Calu3 (cell line): Measurements from ENCODE around the gene AREL1. TPM values are rescaled to one million over a fixed set of nuclear protein-coding genes. Genes with fewer than 3 reads are reported as not detected.

Experiments used
- BruUV-seq: library from RNA; stranded (reverse); fragments of 400-500 nt; replicated peaks from 2 replicates; lab custom pipeline; 2021; lab: Mats Ljungman, UMichigan
- CTCF ChIA-PET: fragments of 300-600 bp; sonication (Branson Sonifier 250); formaldehyde crosslinking; loops from one replicate; lab custom pipeline; 2022; ENCODE audit warnings: antibody characterized with exemption; lab: Charles Lee
- DNase-seq: peaks from one replicate; pipeline ENCODE4 v3.0.0; 2022
- H3K27ac Mint-ChIP-seq: one replicate; pipeline ENCODE4 v1.8.0; 2022; ENCODE audit warnings: mixed read lengths; ENCODE audit not compliant: unreplicated experiment
- H3K27me3 Mint-ChIP-seq: one replicate; pipeline ENCODE4 v1.8.0; 2022; ENCODE audit warnings: mixed read lengths; ENCODE audit not compliant: unreplicated experiment
- H3K36me3 Mint-ChIP-seq: one replicate; pipeline ENCODE4 v1.8.0; 2022; ENCODE audit warnings: mild to moderate bottlenecking, moderate library complexity, mixed read lengths; ENCODE audit not compliant: insufficient read depth, unreplicated experiment
- H3K4me1 Mint-ChIP-seq: one replicate; pipeline ENCODE4 v1.8.0; 2022; ENCODE audit warnings: mild to moderate bottlenecking, low read depth, mixed read lengths; ENCODE audit not compliant: unreplicated experiment
- H3K4me3 Mint-ChIP-seq: one replicate; pipeline ENCODE4 v1.8.0; 2022; ENCODE audit warnings: mild to moderate bottlenecking, low read depth, moderate library complexity, mixed read lengths; ENCODE audit not compliant: unreplicated experiment
- H3K9me3 Mint-ChIP-seq: one replicate; pipeline ENCODE4 v1.8.0; 2022; ENCODE audit warnings: low read depth, mixed read lengths; ENCODE audit not compliant: unreplicated experiment
- CTCF ChIP-seq: fragments of 200-600 bp; IDR thresholded peaks from one replicate; pipeline ENCODE4 v1.8.0; 2022; ENCODE audit warnings: antibody characterized with exemption; ENCODE audit not compliant: unreplicated experiment
- intact Hi-C: fragments of 100-400 bp; cut with micrococcal nuclease; formaldehyde crosslinking; loops from one replicate; pipeline ENCODE4 v1.10.0; 2022; ENCODE audit not compliant: unreplicated experiment
- total RNA-seq: library from RNA; stranded (reverse); gene quantifications from 2 replicates; pipeline ENCODE4 v1.2.3, GENCODE V29; 2022

AREL1 gene
- total RNA-seq, 1 experiment from 2014 or later: 31.9 TPM

- H3K27me3 Mint-ChIP-seq: no peaks in the 10 kb centered on the region
- H3K9me3 Mint-ChIP-seq: peaks cover 13% of the 10 kb centered on the region
- H3K4me1 Mint-ChIP-seq: peaks cover 6% of the 10 kb centered on the region
- intact Hi-C loops: no loop called here
- H3K4me3 Mint-ChIP-seq: no peak overlapping the region
- CTCF ChIA-PET: interaction anchor here (0.6 kb wide), 3 partner anchors 28 to 568 kb away, joined by 3 read pairs; no protein-coding TSS in a partner anchor
- no peak for TF ChIP-seq CTCF
- no peak for DNase-seq
- H3K27ac Mint-ChIP-seq: no peak overlapping the region
- BruUV-seq: no TSS peak
- H3K36me3 Mint-ChIP-seq: peaks cover 6% of the 10 kb centered on the region
Observed at GRCh38 chr14:74698465-74698864, 14.4 kb downstream of the AREL1 start.

DNA sequence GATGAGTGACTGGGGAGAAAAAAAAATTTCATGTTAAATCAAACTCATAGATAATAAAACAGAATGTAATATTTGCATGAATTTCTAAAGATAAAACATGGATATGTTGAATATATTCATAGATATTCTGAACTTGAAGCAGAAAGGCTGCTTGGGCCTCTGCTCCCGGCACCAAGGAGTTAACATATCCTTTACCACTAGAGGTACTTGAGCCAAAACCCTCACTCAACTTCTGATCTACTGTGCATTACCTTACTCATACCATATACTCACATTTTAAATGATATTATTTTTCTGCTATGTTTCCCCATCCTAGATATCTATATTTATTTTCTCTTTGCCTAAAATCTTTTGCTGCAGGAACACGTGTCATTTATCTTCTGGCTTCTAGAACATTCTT lies 14.9 kb downstream of the AREL1 start:
- DNase-seq: no peak
- Mint-ChIP-seq H3K4me1 (peaks cover 6% of the 10 kb centered on the region), H3K27ac (no peak overlapping the region), H3K27me3 (no peaks in the 10 kb centered on the region), H3K4me3 (no peak overlapping the region), H3K9me3 (peaks cover 12% of the 10 kb centered on the region), H3K36me3 (peaks cover 6% of the 10 kb centered on the region)
- intact Hi-C loops: no loop called here
- CTCF ChIA-PET: no interaction called here
- TF ChIP-seq CTCF: no peak
- no TSS peak for BruUV-seq

DNA sequence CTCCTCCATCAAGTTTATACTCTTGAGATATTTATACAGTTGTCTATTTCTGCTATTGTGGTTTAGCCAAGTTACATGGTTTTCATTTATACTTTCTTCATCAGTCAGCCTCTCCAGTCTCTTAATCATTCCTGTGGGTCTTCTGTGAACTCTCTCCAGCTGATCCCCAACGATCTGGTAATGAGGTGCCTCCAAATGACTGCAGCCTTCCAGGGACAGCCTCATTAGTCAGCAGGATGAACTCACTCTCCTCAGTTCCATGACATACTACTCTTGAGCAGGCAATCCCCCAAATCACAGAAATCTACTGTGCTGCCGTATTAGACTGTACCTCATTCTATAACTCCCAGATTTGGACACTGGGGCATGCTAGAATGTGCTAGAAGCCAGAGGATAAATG lies 15.3 kb downstream of the AREL1 start:
- no peak for TF ChIP-seq CTCF
- H3K9me3 Mint-ChIP-seq: peaks cover 9% of the 10 kb centered on the region
- H3K27me3 Mint-ChIP-seq: no peaks in the 10 kb centered on the region
- peak overlapping the region; percentile 28 for H3K27ac Mint-ChIP-seq
- H3K4me3 Mint-ChIP-seq: no peak overlapping the region
- CTCF ChIA-PET: no interaction called here
- intact Hi-C loops: no loop called here
- H3K36me3 Mint-ChIP-seq: peaks cover 6% of the 10 kb centered on the region
- BruUV-seq: no TSS peak
- peaks cover 6% of the 10 kb centered on the region for H3K4me1 Mint-ChIP-seq
- DNase-seq: no peak

DNA sequence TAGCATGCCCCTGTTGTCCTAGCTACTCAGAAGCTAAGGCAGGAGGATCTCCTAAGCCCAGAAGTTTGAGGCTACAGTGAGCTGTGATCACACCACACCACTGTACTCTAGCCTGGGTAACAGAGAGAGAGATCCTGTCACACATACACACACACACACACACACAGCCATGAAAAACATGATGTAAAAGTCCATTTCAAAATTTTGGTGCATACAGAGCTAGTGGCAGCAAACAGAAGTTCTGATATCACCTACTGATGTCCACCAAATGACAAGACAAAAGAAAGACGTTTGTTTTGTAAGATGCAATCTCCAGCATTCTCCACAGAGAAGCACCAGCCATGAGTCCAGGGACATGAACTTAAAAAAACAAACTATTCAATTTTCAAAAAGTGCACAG lies 15.9 kb downstream of the AREL1 start:
- no peak for DNase-seq
- no TSS peak for BruUV-seq
- intact Hi-C loops: no loop called here
- peaks cover 9% of the 10 kb centered on the region for H3K9me3 Mint-ChIP-seq
- peaks cover 8% of the 10 kb centered on the region for H3K36me3 Mint-ChIP-seq
- no peaks in the 10 kb centered on the region for H3K27me3 Mint-ChIP-seq
- peaks cover 6% of the 10 kb centered on the region for H3K4me1 Mint-ChIP-seq
- CTCF ChIA-PET: no interaction called here
- no peak overlapping the region for H3K4me3 Mint-ChIP-seq
- no peak for TF ChIP-seq CTCF
- peak overlapping the region; percentile 28 for H3K27ac Mint-ChIP-seq
